ENCODE measurements around the gene OR5M11.
A peak's percentile ranks its signal among the peaks of the same experiment; 100 is the strongest.

Gene OR5M11

GRCh38 chr11:56522008-56522407, 21.0 kb downstream of the OR5M11 start:
- Histone ChIP-seq H2AFZ (ENCODE audit: low read depth, low read length) (no peak overlapping the region), H3K4me1 (ENCODE audit: low read length) (no peaks in the 10 kb centered on the region), H3K79me2 (ENCODE audit: low read length) (no peaks in the 10 kb centered on the region), H3K9ac (ENCODE audit: low read length) (no peak overlapping the region), H3K4me2 (ENCODE audit: low read length) (no peak overlapping the region), H3K27ac (ENCODE audit: low read length) (no peak overlapping the region), H3K27me3 (ENCODE audit: low read depth, low read length) (no peaks in the 10 kb centered on the region), H4K20me1 (ENCODE audit: insufficient read depth, low read length) (no peaks in the 10 kb centered on the region), H3K36me3 (replicated peaks; ENCODE audit: low read depth, low read length) (no peaks in the 10 kb centered on the region), H3K4me3 (ENCODE audit: low read length) (no peak overlapping the region), H3K9me3 (ENCODE audit: insufficient read depth, low read length) (no peaks in the 10 kb centered on the region)
- no peak for TF ChIP-seq EZH2phosphoT487 (IDR thresholded peaks at IDR 0.05; ENCODE audit: low read depth)
- peak; percentile 54 for TF ChIP-seq CTCF (IDR thresholded peaks at IDR 0.05; ENCODE audit: low read depth, low read length)

- Histone ChIP-seq H4K20me1 (ENCODE audit: insufficient read depth, low read length) (no peaks in the 10 kb centered on the region), H3K36me3 (replicated peaks; ENCODE audit: low read depth, low read length) (no peaks in the 10 kb centered on the region), H3K27me3 (ENCODE audit: low read depth, low read length) (no peaks in the 10 kb centered on the region), H3K9ac (ENCODE audit: low read length) (no peak overlapping the region), H3K4me3 (ENCODE audit: low read length) (no peak overlapping the region), H3K4me1 (ENCODE audit: low read length) (no peaks in the 10 kb centered on the region), H3K9me3 (ENCODE audit: insufficient read depth, low read length) (no peaks in the 10 kb centered on the region), H3K79me2 (ENCODE audit: low read length) (no peaks in the 10 kb centered on the region), H3K4me2 (ENCODE audit: low read length) (no peak overlapping the region), H2AFZ (ENCODE audit: low read depth, low read length) (no peak overlapping the region), H3K27ac (ENCODE audit: low read length) (no peak overlapping the region)
- TF ChIP-seq EZH2phosphoT487 (IDR thresholded peaks at IDR 0.05; ENCODE audit: low read depth), result no peak
- TF ChIP-seq CTCF (IDR thresholded peaks at IDR 0.05; ENCODE audit: low read depth, low read length), result no peak
Observed at GRCh38 chr11:56513280-56513679, 29.8 kb downstream of the OR5M11 start.

GRCh38 chr11:56509439-56509838, 33.6 kb downstream of the OR5M11 start:
- H3K4me3 ChIP-seq (ENCODE audit: low read length), result no peak overlapping the region
- H3K9me3 ChIP-seq (ENCODE audit: insufficient read depth, low read length), result no peaks in the 10 kb centered on the region
- H2AFZ ChIP-seq (ENCODE audit: low read depth, low read length), result no peak overlapping the region
- H3K27me3 ChIP-seq (ENCODE audit: low read depth, low read length), result no peaks in the 10 kb centered on the region
- no peak overlapping the region for H3K27ac ChIP-seq (ENCODE audit: low read length)
- no peak overlapping the region for H3K4me2 ChIP-seq (ENCODE audit: low read length)
- no peak for TF ChIP-seq CTCF (IDR thresholded peaks at IDR 0.05; ENCODE audit: low read depth, low read length)
- TF ChIP-seq EZH2phosphoT487 (IDR thresholded peaks at IDR 0.05; ENCODE audit: low read depth), result no peak
- no peaks in the 10 kb centered on the region for H3K36me3 ChIP-seq (replicated peaks; ENCODE audit: low read depth, low read length)
- no peaks in the 10 kb centered on the region for H3K4me1 ChIP-seq (ENCODE audit: low read length)
- H3K79me2 ChIP-seq (ENCODE audit: low read length), result no peaks in the 10 kb centered on the region
- no peak overlapping the region for H3K9ac ChIP-seq (ENCODE audit: low read length)
- H4K20me1 ChIP-seq (ENCODE audit: insufficient read depth, low read length), result no peaks in the 10 kb centered on the region

GRCh38 chr11:56497010-56497409, 46.0 kb downstream of the OR5M11 start:
- Histone ChIP-seq H2AFZ (ENCODE audit: low read depth, low read length) (no peak overlapping the region), H3K79me2 (ENCODE audit: low read length) (no peaks in the 10 kb centered on the region), H3K4me2 (ENCODE audit: low read length) (no peak overlapping the region), H3K36me3 (replicated peaks; ENCODE audit: low read depth, low read length) (no peaks in the 10 kb centered on the region), H3K4me1 (ENCODE audit: low read length) (no peaks in the 10 kb centered on the region), H3K27me3 (ENCODE audit: low read depth, low read length) (no peaks in the 10 kb centered on the region), H3K9me3 (ENCODE audit: insufficient read depth, low read length) (no peaks in the 10 kb centered on the region), H3K4me3 (ENCODE audit: low read length) (no peak overlapping the region), H3K9ac (ENCODE audit: low read length) (no peak overlapping the region), H3K27ac (ENCODE audit: low read length) (no peak overlapping the region), H4K20me1 (ENCODE audit: insufficient read depth, low read length) (no peaks in the 10 kb centered on the region)
- TF ChIP-seq EZH2phosphoT487 (IDR thresholded peaks at IDR 0.05; ENCODE audit: low read depth) (no peak), CTCF (IDR thresholded peaks at IDR 0.05; ENCODE audit: low read depth, low read length) (no peak)

All from OCI-LY3 (cell line).